ENCODE results near the gene C2orf92. TPM values are rescaled to one million over a fixed set of nuclear protein-coding genes. Genes with fewer than 3 reads are reported as not detected.

Gene C2orf92
- total RNA-seq, 1 experiment from 2014 or later, result 2.2 TPM

GRCh38 chr2:97728091-97728731, 58.7 kb downstream of the C2orf92 start:
- no peak for DNase-seq (ENCODE audit: low spot score)

GRCh38 chr2:97730245-97730644, 60.7 kb downstream of the C2orf92 start:
- DNase-seq (ENCODE audit: low spot score), result no peak

DNA sequence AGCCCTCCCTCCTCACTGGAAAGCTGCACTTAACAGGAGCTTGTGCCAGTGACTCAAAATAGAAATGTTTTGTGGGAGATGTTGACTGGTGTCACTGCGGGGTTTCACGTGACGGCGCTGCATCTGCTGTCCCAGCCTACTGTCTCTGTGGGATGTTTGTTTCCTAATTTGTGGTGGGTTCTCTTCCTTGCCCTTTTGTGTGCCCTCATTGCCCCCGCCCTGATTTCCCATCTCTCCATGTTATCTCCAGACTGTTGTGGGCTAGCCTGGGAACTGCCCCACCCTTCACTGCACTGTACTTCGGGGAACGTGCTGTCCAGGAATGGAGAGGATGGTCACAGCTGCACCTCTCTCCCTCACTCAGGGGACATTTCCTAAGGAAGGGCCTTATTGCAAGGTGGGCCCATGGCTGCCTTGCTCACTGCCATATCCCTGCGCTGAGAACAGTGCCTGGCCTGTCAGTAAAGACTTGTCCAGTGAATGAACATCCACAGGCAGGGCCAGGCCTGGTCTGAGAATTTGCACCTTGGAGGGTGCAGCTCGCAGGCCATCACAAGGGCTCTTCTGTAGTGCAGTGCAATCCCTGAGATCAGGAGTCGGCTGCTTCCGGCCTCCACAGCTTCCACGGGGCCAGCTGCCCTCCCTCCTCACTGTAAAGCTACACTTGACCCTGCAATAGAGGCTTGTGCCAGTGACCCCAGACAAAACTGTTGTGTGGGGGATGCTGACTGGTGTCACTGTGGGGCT, 61.9 kb downstream of the C2orf92 start:
- DNase-seq (ENCODE audit: low spot score), result no peak

- DNase-seq (ENCODE audit: low spot score), result no peak
Observed at GRCh38 chr2:97732436-97733340, 63.2 kb downstream of the C2orf92 start.

GRCh38 chr2:97733341-97734035, 64.0 kb downstream of the C2orf92 start:
- DNase-seq (ENCODE audit: low spot score), result no peak

DNA sequence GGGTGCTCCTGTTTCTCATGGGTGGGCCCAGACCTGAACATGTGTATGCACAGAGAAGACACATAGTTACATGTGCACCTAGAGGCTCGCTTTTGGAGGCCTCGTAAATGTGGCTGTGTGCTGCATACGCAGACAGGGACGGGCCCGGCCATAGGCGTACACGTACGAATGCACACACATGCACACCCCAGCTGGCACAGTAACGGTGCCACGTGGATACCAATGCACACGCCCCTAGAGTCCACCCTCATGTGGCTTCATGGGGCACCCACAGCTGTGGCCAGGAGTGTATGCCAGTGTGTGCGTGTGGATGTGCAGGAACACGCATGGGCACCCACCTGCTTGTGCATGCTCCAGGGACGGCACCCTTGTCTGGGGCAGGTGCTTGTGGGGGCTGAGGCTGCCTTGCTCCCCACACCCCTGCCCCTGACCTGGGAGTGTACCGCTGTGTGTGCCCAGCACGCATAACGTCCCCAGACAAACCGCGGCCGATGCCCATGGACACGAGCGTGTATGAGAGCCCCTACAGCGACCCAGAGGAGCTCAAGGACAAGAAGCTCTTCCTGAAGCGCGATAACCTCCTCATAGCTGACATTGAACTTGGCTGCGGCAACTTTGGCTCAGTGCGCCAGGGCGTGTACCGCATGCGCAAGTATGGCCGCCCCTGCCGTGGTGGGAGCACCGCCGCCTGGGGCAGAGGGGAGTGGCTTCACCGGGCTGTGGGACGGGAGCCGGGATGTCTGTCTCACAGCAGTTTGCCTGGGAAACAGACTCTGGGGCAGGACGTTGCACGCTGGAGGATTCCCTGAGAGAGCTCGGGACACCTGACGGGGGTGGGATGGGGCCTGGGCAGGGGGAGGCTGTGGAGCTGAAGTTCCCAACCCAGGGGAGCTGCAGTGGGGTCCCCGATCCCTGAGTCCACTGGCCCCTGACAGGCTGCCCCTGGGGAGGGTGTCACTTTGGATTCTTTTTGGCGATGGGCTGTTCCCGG, 64.8 kb downstream of the C2orf92 start:
- no peak for DNase-seq (ENCODE audit: low spot score)

- no peak for DNase-seq (ENCODE audit: low spot score)
Observed at GRCh38 chr2:97735161-97735561, 65.6 kb downstream of the C2orf92 start.

- no peak for DNase-seq (ENCODE audit: low spot score)
Observed at GRCh38 chr2:97736185-97736584, 66.7 kb downstream of the C2orf92 start.

DNA sequence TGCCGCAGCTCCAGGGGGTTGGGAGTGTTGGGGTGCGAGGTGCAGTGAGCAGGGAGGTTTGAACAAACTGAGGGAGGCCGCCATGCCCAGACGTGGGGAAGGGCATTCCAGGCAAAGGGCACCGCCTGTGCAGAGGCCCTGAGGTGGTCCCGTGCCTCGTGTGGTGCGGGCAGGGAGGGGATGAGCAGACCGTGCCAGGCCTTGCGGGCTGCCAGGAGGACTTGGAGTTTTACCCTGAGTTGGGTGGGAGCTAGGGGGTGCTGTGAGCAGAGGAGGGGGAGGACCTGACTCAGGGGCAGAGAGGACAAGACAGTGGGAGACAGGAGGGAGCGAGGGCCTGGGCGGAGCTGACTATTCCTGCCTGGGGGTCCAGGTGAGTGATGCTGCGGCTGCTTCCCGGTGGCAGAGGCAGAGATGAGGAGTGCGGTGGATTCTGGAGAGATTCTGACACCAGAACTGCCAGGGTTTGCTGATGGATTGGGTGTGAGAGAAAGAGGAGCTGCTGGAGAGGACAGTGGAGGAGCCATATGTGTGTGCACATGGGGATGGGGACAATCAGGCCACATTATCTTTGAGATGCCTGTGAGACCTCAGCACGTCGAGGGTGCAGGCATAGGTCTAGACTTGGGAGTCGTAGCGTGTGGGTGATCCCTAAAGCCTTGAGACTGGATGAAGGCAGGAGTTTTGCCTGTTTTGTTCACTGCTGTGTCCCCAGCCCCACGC, 67.3 kb downstream of the C2orf92 start:
- DNase-seq (ENCODE audit: low spot score), result no peak

DNA sequence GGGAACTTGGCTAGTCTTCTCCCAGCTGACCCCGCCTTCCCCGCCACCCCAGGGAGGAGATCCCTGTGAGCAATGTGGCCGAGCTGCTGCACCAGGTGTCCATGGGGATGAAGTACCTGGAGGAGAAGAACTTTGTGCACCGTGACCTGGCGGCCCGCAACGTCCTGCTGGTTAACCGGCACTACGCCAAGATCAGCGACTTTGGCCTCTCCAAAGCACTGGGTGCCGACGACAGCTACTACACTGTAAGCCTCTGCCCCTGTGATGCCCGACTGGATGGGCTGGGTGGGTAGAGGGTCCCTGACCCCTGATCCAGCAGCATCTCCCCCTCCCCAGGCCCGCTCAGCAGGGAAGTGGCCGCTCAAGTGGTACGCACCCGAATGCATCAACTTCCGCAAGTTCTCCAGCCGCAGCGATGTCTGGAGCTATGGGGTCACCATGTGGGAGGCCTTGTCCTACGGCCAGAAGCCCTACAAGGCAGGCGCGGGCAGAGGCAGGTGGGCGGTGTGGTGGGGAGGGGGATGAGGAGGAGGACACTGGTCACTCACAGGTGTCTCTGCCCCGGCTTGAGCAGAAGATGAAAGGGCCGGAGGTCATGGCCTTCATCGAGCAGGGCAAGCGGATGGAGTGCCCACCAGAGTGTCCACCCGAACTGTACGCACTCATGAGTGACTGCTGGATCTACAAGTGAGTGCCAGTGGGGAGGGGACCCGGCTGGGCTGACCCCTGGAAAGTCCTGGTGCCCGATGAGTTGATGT, 68.1 kb downstream of the C2orf92 start:
- DNase-seq (ENCODE audit: low spot score), result no peak

- no peak for DNase-seq (ENCODE audit: low spot score)
Observed at GRCh38 chr2:97738179-97739019, 68.9 kb downstream of the C2orf92 start.

DNA sequence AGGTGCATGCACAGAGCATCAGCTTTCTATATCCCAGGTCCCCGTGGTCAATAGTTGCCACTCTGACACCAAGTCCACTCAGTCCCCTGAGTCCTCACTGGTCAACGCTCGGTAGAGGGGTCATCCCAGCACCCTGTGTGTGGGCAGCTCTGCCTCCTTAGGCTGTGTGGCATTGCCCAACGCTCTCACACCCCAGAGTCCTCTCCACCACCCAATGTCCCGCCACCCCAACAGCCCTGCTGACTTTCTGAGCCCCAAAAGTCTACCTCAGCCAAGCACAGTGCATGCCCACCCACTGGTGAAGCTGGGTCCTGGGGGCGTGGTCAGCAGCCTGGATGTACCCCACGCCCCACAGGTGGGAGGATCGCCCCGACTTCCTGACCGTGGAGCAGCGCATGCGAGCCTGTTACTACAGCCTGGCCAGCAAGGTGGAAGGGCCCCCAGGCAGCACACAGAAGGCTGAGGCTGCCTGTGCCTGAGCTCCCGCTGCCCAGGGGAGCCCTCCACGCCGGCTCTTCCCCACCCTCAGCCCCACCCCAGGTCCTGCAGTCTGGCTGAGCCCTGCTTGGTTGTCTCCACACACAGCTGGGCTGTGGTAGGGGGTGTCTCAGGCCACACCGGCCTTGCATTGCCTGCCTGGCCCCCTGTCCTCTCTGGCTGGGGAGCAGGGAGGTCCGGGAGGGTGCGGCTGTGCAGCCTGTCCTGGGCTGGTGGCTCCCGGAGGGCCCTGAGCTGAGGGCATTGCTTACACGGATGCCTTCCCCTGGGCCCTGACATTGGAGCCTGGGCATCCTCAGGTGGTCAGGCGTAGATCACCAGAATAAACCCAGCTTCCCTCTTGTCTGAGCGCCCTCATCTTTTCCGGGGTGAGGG, 69.7 kb downstream of the C2orf92 start:
- DNase-seq (ENCODE audit: low spot score), result no peak

GRCh38 chr2:97739893-97740245, 70.4 kb downstream of the C2orf92 start:
- DNase-seq (ENCODE audit: low spot score), result no peak

DNA sequence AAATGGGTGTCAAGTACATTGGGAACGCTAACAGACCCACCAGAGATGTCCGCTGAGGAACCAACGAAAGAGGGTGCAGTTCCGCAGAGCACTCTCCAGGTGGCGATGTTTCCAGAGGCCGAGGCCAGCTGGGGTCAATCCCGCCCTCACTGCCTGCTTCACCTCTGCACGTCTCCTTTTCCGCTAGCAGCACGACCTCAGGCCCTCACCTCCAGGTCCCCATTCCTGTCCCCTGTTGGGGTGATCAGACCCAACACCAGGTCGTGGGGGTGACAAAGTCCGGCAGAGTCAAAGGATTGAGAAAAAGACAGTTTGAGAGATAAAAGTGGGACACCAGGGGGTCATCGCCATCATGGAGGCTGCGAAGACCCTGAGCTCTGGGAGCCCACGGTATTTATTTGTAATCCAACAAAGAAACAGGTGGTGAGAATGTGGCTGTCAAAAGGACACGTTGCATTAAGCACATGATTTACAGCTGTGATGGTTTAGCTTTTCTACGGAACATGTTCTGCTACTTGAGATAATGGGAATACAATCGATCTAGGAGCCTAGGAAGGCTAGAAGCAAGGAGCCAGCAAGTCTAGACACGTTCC, 71.2 kb downstream of the C2orf92 start:
- DNase-seq (ENCODE audit: low spot score), result peak; percentile 57

DNA sequence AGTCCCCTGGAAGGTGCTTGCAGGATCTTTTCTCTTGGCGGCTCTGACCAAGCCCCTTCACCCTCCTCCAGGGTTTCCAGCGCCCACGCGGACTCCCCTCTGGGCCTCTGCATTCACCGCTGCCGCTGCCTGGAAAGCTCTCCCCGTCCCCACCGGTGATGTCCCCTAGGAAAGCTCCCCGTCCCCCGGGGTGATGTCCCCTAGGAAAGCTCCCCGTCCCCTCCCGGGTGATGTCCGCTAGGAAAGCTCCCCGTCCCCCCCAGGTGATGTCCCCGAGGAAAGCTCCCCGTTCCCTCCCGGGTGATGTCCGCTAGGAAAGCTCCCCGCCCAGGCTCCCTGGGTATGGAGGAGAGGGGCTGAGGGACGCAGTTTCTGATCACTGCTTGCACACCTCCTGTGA, 71.7 kb downstream of the C2orf92 start:
- no peak for DNase-seq (ENCODE audit: low spot score)

- DNase-seq (ENCODE audit: low spot score), result no peak
Observed at GRCh38 chr2:97741686-97742085, 72.2 kb downstream of the C2orf92 start.

- DNase-seq (ENCODE audit: low spot score), result no peak
Observed at GRCh38 chr2:97742381-97742847, 72.9 kb downstream of the C2orf92 start.

Measured in HT-29 (cell line).